WERI-Rb-1 (cell line): Measurements from ENCODE around the gene DIO3.

Experiments
- DNase-seq: peaks from one replicate; pipeline ENCODE4 v3.0.0-alpha.2; 2020
- H3K27ac ChIP-seq: fragments of 250-450 bp; sonication (Bioruptor Pico); 2 replicates; pipeline ENCODE4 v1.5.1; 2020; ENCODE audit warnings: mild to moderate bottlenecking, moderate library complexity
- H3K27me3 ChIP-seq: fragments of 250-450 bp; sonication (Bioruptor Pico); 2 replicates; pipeline ENCODE4 v1.5.1; 2021; ENCODE audit warnings: mild to moderate bottlenecking, low read depth, moderate library complexity; ENCODE audit not compliant: insufficient read depth, severe bottlenecking
- H3K36me3 ChIP-seq: fragments of 250-450 bp; sonication (Bioruptor Pico); 2 replicates; pipeline ENCODE4 v1.5.1; 2020; ENCODE audit warnings: mild to moderate bottlenecking, moderate library complexity
- H3K4me3 ChIP-seq: 2 replicates; pipeline ENCODE4 v1.5.1; 2011; ENCODE audit warnings: low read depth, mild to moderate bottlenecking, control low read depth, low read length
- H3K9me3 ChIP-seq: fragments of 250-450 bp; sonication (Bioruptor Pico); 2 replicates; pipeline ENCODE4 v1.5.1; 2021; ENCODE audit warnings: mild to moderate bottlenecking, moderate library complexity; ENCODE audit not compliant: severe bottlenecking
- CTCF ChIP-seq: IDR thresholded peaks from 2 replicates; pipeline ENCODE4 v1.5.1; 2011; ENCODE audit warnings: low read depth, mild to moderate bottlenecking, control low read depth, inconsistent platforms, low read length

DIO3 gene

GRCh38 chr14:101563352-101563653, 2.0 kb downstream of the DIO3 start:
- no peak overlapping the region for H3K4me3 ChIP-seq
- no peak for TF ChIP-seq CTCF
- DNase-seq = no peak
- H3K36me3 ChIP-seq = no peaks in the 10 kb centered on the region
- peaks cover 11% of the 10 kb centered on the region for H3K9me3 ChIP-seq
- H3K27me3 ChIP-seq = peaks cover 91% of the 10 kb centered on the region
- H3K27ac ChIP-seq = no peak overlapping the region

GRCh38 chr14:101563654-101564443, 2.6 kb downstream of the DIO3 start:
- no peak for TF ChIP-seq CTCF
- H3K4me3 ChIP-seq = no peak overlapping the region

GRCh38 chr14:101564444-101564776, 3.1 kb downstream of the DIO3 start:
- Histone ChIP-seq H3K9me3 (peaks cover 11% of the 10 kb centered on the region), H3K36me3 (no peaks in the 10 kb centered on the region), H3K27me3 (peaks cover 91% of the 10 kb centered on the region), H3K4me3 (no peak overlapping the region), H3K27ac (no peak overlapping the region)
- no peak for TF ChIP-seq CTCF
- no peak for DNase-seq

More at GRCh38 chr14:101563654-101564443, 2.6 kb downstream of the DIO3 start:
- peaks cover 11% of the 10 kb centered on the region for H3K9me3 ChIP-seq
- no peaks in the 10 kb centered on the region for H3K36me3 ChIP-seq
- no peak overlapping the region for H3K27ac ChIP-seq
- H3K27me3 ChIP-seq = peaks cover 91% of the 10 kb centered on the region
- no peak for DNase-seq

GRCh38 chr14:101564819-101565698, 3.8 kb downstream of the DIO3 start:
- H3K4me3 ChIP-seq = no peak overlapping the region
- DNase-seq = no peak
- peaks cover 11% of the 10 kb centered on the region for H3K9me3 ChIP-seq
- H3K36me3 ChIP-seq = no peaks in the 10 kb centered on the region
- TF ChIP-seq CTCF = no peak
- no peak overlapping the region for H3K27ac ChIP-seq
- peaks cover 86% of the 10 kb centered on the region for H3K27me3 ChIP-seq

- no peaks in the 10 kb centered on the region for H3K36me3 ChIP-seq
- H3K27me3 ChIP-seq = peaks cover 89% of the 10 kb centered on the region
- no peak overlapping the region for H3K27ac ChIP-seq
- DNase-seq = no peak
- no peak overlapping the region for H3K4me3 ChIP-seq
- no peaks in the 10 kb centered on the region for H3K9me3 ChIP-seq
- no peak for TF ChIP-seq CTCF
These were observed 6.0 kb downstream of the DIO3 start for GRCh38 chr14:101567252-101567651.
